ENCODE measurements around the gene SCO2. TPM values are rescaled to one million over a fixed set of nuclear protein-coding genes. Genes with fewer than 3 reads are reported as not detected.

SCO2 gene
- total and polyA plus RNA-seq, 5 donors from 2014 or later = 6.4 to 14.6 (median 8.2) TPM

- no peaks in the 10 kb centered on the region for H3K9me3 Mint-ChIP-seq
- H3K36me3 ChIP-seq (ENCODE audit: control insufficient read depth, insufficient read depth, low read length) = no peaks in the 10 kb centered on the region
- H3K9me3 ChIP-seq (ENCODE audit: control insufficient read depth in 2 of 2, low read length in 2 of 2) = no peaks in the 10 kb centered on the region
- H3K27me3 ChIP-seq (ENCODE audit: control insufficient read depth, insufficient read depth, low read length) = no peaks in the 10 kb centered on the region
- peak overlapping the region; percentile 83 for H3K27ac ChIP-seq (ENCODE audit: insufficient read depth, low read length, poor library complexity, severe bottlenecking)
- ATAC-seq (ENCODE audit: low read depth in 2 of 2) (peak; percentile 61 to 66), DNase-seq (peak; percentile 53 to 77 (median 69))
- no peaks in the 10 kb centered on the region for H3K36me3 Mint-ChIP-seq
- H3K27ac Mint-ChIP-seq = peak overlapping the region; percentile 72 to 92 (median 92)
- H3K4me1 ChIP-seq (ENCODE audit: control insufficient read depth, insufficient read depth, low read length, poor library complexity, severe bottlenecking) = peaks cover 52% of the 10 kb centered on the region
- no peak overlapping the region for H3K4me3 ChIP-seq (ENCODE audit: low read depth, low read length)
- H3K4me3 Mint-ChIP-seq = peak overlapping the region; percentile 67 to 80 (median 74)
- H3K4me1 Mint-ChIP-seq = peaks cover 0 to 48% (median 21%) of the 10 kb centered on the region in 4 donors
- no peaks in the 10 kb centered on the region for H3K27me3 Mint-ChIP-seq
These were observed 22.9 kb upstream of the SCO2 start for GRCh38 chr22:50548040-50548920.

DNA sequence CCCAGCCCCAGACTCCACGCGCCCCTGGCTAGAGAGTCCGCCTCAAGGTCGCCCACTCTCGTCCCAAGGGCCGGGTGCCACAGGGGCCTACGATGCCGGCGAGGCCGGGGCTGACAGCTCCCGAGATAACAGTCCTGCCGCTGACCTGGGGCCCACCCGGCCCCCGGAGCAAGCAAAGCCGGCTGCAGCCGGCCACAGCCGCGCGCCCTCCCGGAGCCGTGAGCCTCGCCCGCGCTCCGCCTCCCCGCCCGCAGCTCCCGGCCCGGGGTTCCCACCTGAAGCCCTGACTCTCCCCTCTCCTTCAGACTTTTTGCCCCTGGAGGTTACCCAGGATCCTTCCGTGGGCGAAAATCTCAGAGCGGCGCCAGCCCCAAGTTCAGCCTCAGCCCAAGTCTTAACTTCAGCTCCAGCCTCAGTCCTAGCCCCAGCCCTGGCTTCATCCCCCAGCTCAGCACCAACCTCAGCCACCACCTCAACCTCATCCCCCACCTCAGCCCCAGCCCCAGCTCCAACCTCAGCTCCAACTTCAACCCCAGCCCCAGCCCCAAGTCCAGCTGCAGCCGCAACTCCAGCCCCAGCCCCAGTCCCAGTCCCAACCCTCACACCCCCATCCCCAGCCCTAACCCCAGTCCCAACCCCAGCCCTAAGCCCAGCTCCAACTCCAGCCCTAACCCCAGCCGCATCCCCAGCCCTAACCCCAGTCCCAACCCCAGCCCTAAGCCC is 22.0 kb upstream of the SCO2 start:
- no peak for DNase-seq
- Mint-ChIP-seq H3K27me3 (no peaks in the 10 kb centered on the region), H3K9me3 (no peaks in the 10 kb centered on the region), H3K27ac (peak overlapping the region; percentile 46 to 84 (median 72)), H3K4me1 (peaks cover 3 to 50% (median 25%) of the 10 kb centered on the region in 4 donors), H3K36me3 (no peaks in the 10 kb centered on the region), H3K4me3 (peak overlapping the region in 2 of 4 donors; percentile 41 to 79)
- no peaks in the 10 kb centered on the region for H3K9me3 ChIP-seq (ENCODE audit: control insufficient read depth in 2 of 2, low read length in 2 of 2)
- peaks cover 52% of the 10 kb centered on the region for H3K4me1 ChIP-seq (ENCODE audit: control insufficient read depth, insufficient read depth, low read length, poor library complexity, severe bottlenecking)
- H3K36me3 ChIP-seq (ENCODE audit: control insufficient read depth, insufficient read depth, low read length) = no peaks in the 10 kb centered on the region
- ATAC-seq (ENCODE audit: low read depth in 2 of 2) = no peak
- H3K4me3 ChIP-seq (ENCODE audit: low read depth, low read length) = no peak overlapping the region
- H3K27me3 ChIP-seq (ENCODE audit: control insufficient read depth, insufficient read depth, low read length) = no peaks in the 10 kb centered on the region
- peak overlapping the region; percentile 83 for H3K27ac ChIP-seq (ENCODE audit: insufficient read depth, low read length, poor library complexity, severe bottlenecking)

- no peak for DNase-seq
- Histone ChIP-seq H3K9me3 (ENCODE audit: control insufficient read depth in 2 of 2, low read length in 2 of 2) (no peaks in the 10 kb centered on the region), H3K27me3 (ENCODE audit: control insufficient read depth, insufficient read depth, low read length) (no peaks in the 10 kb centered on the region), H3K4me1 (ENCODE audit: control insufficient read depth, insufficient read depth, low read length, poor library complexity, severe bottlenecking) (peaks cover 52% of the 10 kb centered on the region), H3K4me3 (ENCODE audit: low read depth, low read length) (no peak overlapping the region), H3K27ac (ENCODE audit: insufficient read depth, low read length, poor library complexity, severe bottlenecking) (peak overlapping the region; percentile 14), H3K36me3 (ENCODE audit: control insufficient read depth, insufficient read depth, low read length) (no peaks in the 10 kb centered on the region)
- ATAC-seq (ENCODE audit: low read depth in 2 of 2) = no peak
- Mint-ChIP-seq H3K27me3 (no peaks in the 10 kb centered on the region), H3K4me1 (peaks cover 7 to 56% (median 28%) of the 10 kb centered on the region in 4 donors), H3K36me3 (no peaks in the 10 kb centered on the region), H3K9me3 (no peaks in the 10 kb centered on the region), H3K4me3 (peak overlapping the region in 3 of 4 donors; percentile 43 to 84 (median 71)), H3K27ac (peak overlapping the region in 1 of 3 donors; percentile 67)
These were observed 21.2 kb upstream of the SCO2 start for GRCh38 chr22:50546326-50547262.

GRCh38 chr22:50545522-50546325 is 20.3 kb upstream of the SCO2 start, which contains the start of gene KLHDC7B:
KLHDC7B (plus strand) TSS chr22:50545899; CDS start chr22:50546244, 345 bp downstream.
- H3K36me3 ChIP-seq (ENCODE audit: control insufficient read depth, insufficient read depth, low read length) = no peaks in the 10 kb centered on the region
- H3K27ac ChIP-seq (ENCODE audit: insufficient read depth, low read length, poor library complexity, severe bottlenecking) = peak within 1 kb of the TSS; percentile 83
- peaks cover 7 to 57% (median 28%) of the 10 kb centered on the region in 4 donors for H3K4me1 Mint-ChIP-seq
- H3K27me3 Mint-ChIP-seq = no peaks in the 10 kb centered on the region
- peaks cover 52% of the 10 kb centered on the region for H3K4me1 ChIP-seq (ENCODE audit: control insufficient read depth, insufficient read depth, low read length, poor library complexity, severe bottlenecking)
- no peaks in the 10 kb centered on the region for H3K27me3 ChIP-seq (ENCODE audit: control insufficient read depth, insufficient read depth, low read length)
- H3K27ac Mint-ChIP-seq = peak within 1 kb of the TSS; percentile 73 to 96 (median 78)
- H3K9me3 ChIP-seq (ENCODE audit: control insufficient read depth in 2 of 2, low read length in 2 of 2) = no peaks in the 10 kb centered on the region
- H3K9me3 Mint-ChIP-seq = no peaks in the 10 kb centered on the region
- no peaks in the 10 kb centered on the region for H3K36me3 Mint-ChIP-seq
- peak within 1 kb of the TSS; percentile 70 to 84 (median 77) for H3K4me3 Mint-ChIP-seq
- ATAC-seq (ENCODE audit: low read depth in 2 of 2) (no peak), DNase-seq (no peak)
- H3K4me3 ChIP-seq (ENCODE audit: low read depth, low read length) = peak within 1 kb of the TSS; percentile 63

- ATAC-seq (ENCODE audit: low read depth in 2 of 2) = no peak
These were observed 19.4 kb upstream of the SCO2 start for GRCh38 chr22:50544746-50545253.

GRCh38 chr22:50544078-50544745 is 18.8 kb upstream of the SCO2 start:
- ATAC-seq (ENCODE audit: low read depth in 2 of 2) = peak; percentile 48 to 50
- peak overlapping the region; percentile 83 for H3K27ac ChIP-seq (ENCODE audit: insufficient read depth, low read length, poor library complexity, severe bottlenecking)
- H3K9me3 ChIP-seq (ENCODE audit: control insufficient read depth in 2 of 2, low read length in 2 of 2) = no peaks in the 10 kb centered on the region
- H3K9me3 Mint-ChIP-seq = peaks cover 0 to 3% (median 0%) of the 10 kb centered on the region in 7 donors
- no peaks in the 10 kb centered on the region for H3K36me3 Mint-ChIP-seq
- H3K27me3 ChIP-seq (ENCODE audit: control insufficient read depth, insufficient read depth, low read length) = no peaks in the 10 kb centered on the region
- H3K4me1 ChIP-seq (ENCODE audit: control insufficient read depth, insufficient read depth, low read length, poor library complexity, severe bottlenecking) = peaks cover 52% of the 10 kb centered on the region
- no peaks in the 10 kb centered on the region for H3K36me3 ChIP-seq (ENCODE audit: control insufficient read depth, insufficient read depth, low read length)
- H3K27me3 Mint-ChIP-seq = no peaks in the 10 kb centered on the region
- peak overlapping the region; percentile 78 to 96 (median 83) for H3K27ac Mint-ChIP-seq
- peak; percentile 70 to 85 (median 75) for DNase-seq
- peaks cover 14 to 57% (median 32%) of the 10 kb centered on the region in 4 donors for H3K4me1 Mint-ChIP-seq
- H3K4me3 ChIP-seq (ENCODE audit: low read depth, low read length) = peak overlapping the region; percentile 63
- H3K4me3 Mint-ChIP-seq = peak overlapping the region; percentile 70 to 84 (median 77)

More at GRCh38 chr22:50544746-50545253, 19.4 kb upstream of the SCO2 start:
- Mint-ChIP-seq H3K4me3 (peak overlapping the region; percentile 70 to 84 (median 77)), H3K36me3 (no peaks in the 10 kb centered on the region), H3K9me3 (no peaks in the 10 kb centered on the region), H3K4me1 (peaks cover 8 to 54% (median 28%) of the 10 kb centered on the region in 4 donors), H3K27ac (peak overlapping the region; percentile 73 to 96 (median 78)), H3K27me3 (no peaks in the 10 kb centered on the region)
- peak in 1 of 3 donors; percentile 81 for DNase-seq
- no peaks in the 10 kb centered on the region for H3K9me3 ChIP-seq (ENCODE audit: control insufficient read depth in 2 of 2, low read length in 2 of 2)
- peaks cover 53% of the 10 kb centered on the region for H3K4me1 ChIP-seq (ENCODE audit: control insufficient read depth, insufficient read depth, low read length, poor library complexity, severe bottlenecking)
- peak overlapping the region; percentile 63 for H3K4me3 ChIP-seq (ENCODE audit: low read depth, low read length)
- H3K27me3 ChIP-seq (ENCODE audit: control insufficient read depth, insufficient read depth, low read length) = no peaks in the 10 kb centered on the region
- H3K27ac ChIP-seq (ENCODE audit: insufficient read depth, low read length, poor library complexity, severe bottlenecking) = peak overlapping the region; percentile 83
- H3K36me3 ChIP-seq (ENCODE audit: control insufficient read depth, insufficient read depth, low read length) = no peaks in the 10 kb centered on the region
